GM12878 (cell line): ENCODE results near the gene ARHGAP19. TPM values are rescaled to one million over a fixed set of nuclear protein-coding genes. Genes with fewer than 3 reads are reported as not detected.

ENCODE experiments used
- ATAC-seq: fragments of 200-7000 bp; cut with Tn5 transposase; 3 replicates; pipeline ENCODE4 v1.9.1; 2020; ENCODE audit warnings: mild to moderate bottlenecking, moderate library complexity
- BruUV-seq: library from RNA; stranded (reverse); fragments of 400-500 nt; replicated peaks from 2 replicates; lab custom pipeline; 2021; lab: Mats Ljungman, UMichigan
- CTCF ChIA-PET: fragments of 300-600 bp; sonication (Branson Sonifier 250); formaldehyde crosslinking; extraction: SDS; loops from one replicate; lab custom pipeline; 2021; ENCODE audit warnings: inconsistent platforms; lab: Yijun Ruan, JAX
- POLR2A ChIA-PET: fragments of 350-600 bp; formaldehyde crosslinking; extraction: SDS; loops from one replicate; lab custom pipeline; 2021; ENCODE audit warnings: inconsistent platforms; lab: Charles Lee
- RAD21 ChIA-PET: fragments of 300-600 bp; sonication (Branson Sonifier 250); formaldehyde crosslinking; loops from one replicate; lab custom pipeline; 2023; ENCODE audit warnings: antibody characterized with exemption; ENCODE audit not compliant: unreplicated experiment; lab: Charles Lee
- SMC1A ChIA-PET: fragments of 300-600 bp; sonication (Branson Sonifier 250); formaldehyde crosslinking; loops from one replicate; lab custom pipeline; 2023; ENCODE audit not compliant: unreplicated experiment, uncharacterized antibody; lab: Charles Lee
- DNase-seq: peaks from one replicate; pipeline ENCODE4 v3.0.0-alpha.2; 2011; ENCODE audit warnings: low read depth, low spot score
- FAIRE-seq: peaks from 3 replicates; lab custom pipeline; 2011; peaks lifted over from hg19 to GRCh38; lab: Jason Lieb, UNC
- H2AFZ ChIP-seq: 2 replicates; pipeline ENCODE4 v1.6.0; 2011; ENCODE audit warnings: low read depth, low read length, control low read depth; ENCODE audit not compliant: control insufficient read depth
- H3K27ac ChIP-seq: 2 replicates; pipeline ENCODE4 v1.5.1; 2011; ENCODE audit warnings: control low read depth; ENCODE audit not compliant: control insufficient read depth, insufficient read depth
- H3K27me3 ChIP-seq, 2 experiments: replicated peaks in 1 of 2; 2 replicates each; pipeline versions ENCODE4 v1.6.0 to v1.6.1; 2011; ENCODE audit warnings: low read length in 1 of 2; ENCODE audit not compliant: control insufficient read depth in 2 of 2, insufficient read depth in 2 of 2
- H3K36me3 ChIP-seq, 2 experiments: 2 replicates each; pipeline ENCODE4 v1.5.1; 2011; ENCODE audit warnings: low read length in 1 of 2; ENCODE audit not compliant: control insufficient read depth in 2 of 2, insufficient read depth in 2 of 2
- H3K4me1 ChIP-seq: 2 replicates; pipeline ENCODE4 v1.6.1; 2011; ENCODE audit warnings: mild to moderate bottlenecking, low read length, moderate library complexity, mixed read lengths; ENCODE audit not compliant: control insufficient read depth, insufficient read depth
- H3K4me2 ChIP-seq: 2 replicates; pipeline ENCODE4 v1.6.0; 2011; ENCODE audit warnings: control low read depth; ENCODE audit not compliant: control insufficient read depth, insufficient read depth
- H3K4me3 ChIP-seq: fragments of 200-600 bp; sonication (generic); 2 replicates; pipeline ENCODE4 v1.5.1; 2016
- H3K79me2 ChIP-seq: 2 replicates; pipeline ENCODE4 v1.6.0; 2011; ENCODE audit warnings: low read length; ENCODE audit not compliant: control insufficient read depth, insufficient read depth
- H3K9ac ChIP-seq: 2 replicates; pipeline ENCODE4 v1.8.0; 2011; ENCODE audit warnings: low read length, control low read depth, mixed read lengths; ENCODE audit not compliant: control insufficient read depth, insufficient read depth
- H3K9me3 ChIP-seq: replicated peaks from 3 replicates; pipeline ENCODE4 v1.5.1; 2011; ENCODE audit warnings: mild to moderate bottlenecking, low read length; ENCODE audit not compliant: control insufficient read depth, insufficient read depth
- H4K20me1 ChIP-seq: 2 replicates; pipeline ENCODE4 v1.6.0; 2011; ENCODE audit not compliant: control insufficient read depth, insufficient read depth
- BCL11A ChIP-seq: IDR thresholded peaks from 2 replicates; pipeline ENCODE4 v1.6.1; 2011; ENCODE audit warnings: low read depth, low read length
- BMI1 ChIP-seq: fragments of 450-650 bp; IDR thresholded peaks from 2 replicates; pipeline ENCODE4 v1.6.1; 2016; ENCODE audit warnings: mild to moderate bottlenecking, moderate library complexity, borderline replicate concordance
- CBX3 ChIP-seq: fragments of 200-600 bp; sonication (generic); IDR thresholded peaks from 2 replicates; pipeline ENCODE4 v1.6.1; 2016; ENCODE audit warnings: low read depth, borderline replicate concordance
- CBX5 ChIP-seq: sonication (generic); IDR thresholded peaks from 2 replicates; pipeline ENCODE4 v1.6.1; 2016; ENCODE audit warnings: low read depth, moderate library complexity, mild to moderate bottlenecking, inconsistent platforms
- FOXM1 ChIP-seq: IDR thresholded peaks from 2 replicates; pipeline ENCODE4 v1.6.1; 2012; ENCODE audit warnings: low read depth, mild to moderate bottlenecking, inconsistent platforms, low read length, moderate library complexity
- IKZF1 ChIP-seq: fragments of 450-650 bp; conservative IDR thresholded peaks from 2 replicates; pipeline ENCODE4 v1.6.1; 2017; ENCODE audit warnings: antibody characterized with exemption, mild to moderate bottlenecking
- KAT2A ChIP-seq: conservative IDR thresholded peaks from 2 replicates; pipeline ENCODE4 v1.6.1; 2011; ENCODE audit warnings: low read depth, low read length; ENCODE audit not compliant: control insufficient read depth
- MAX ChIP-seq: IDR thresholded peaks from 2 replicates; pipeline ENCODE4 v1.6.1; 2012; ENCODE audit warnings: low read depth, low read length, improper control_type of control experiment
- NBN ChIP-seq: fragments of 450-650 bp; IDR thresholded peaks from 2 replicates; pipeline ENCODE4 v1.6.1; 2016
- NFYB ChIP-seq: IDR thresholded peaks from 2 replicates; pipeline ENCODE4 v1.6.1; 2011; ENCODE audit warnings: low read depth, mild to moderate bottlenecking, low read length, improper control_type of control experiment, moderate library complexity; ENCODE audit not compliant: insufficient read depth
- RB1 ChIP-seq: fragments of 450-650 bp; formaldehyde crosslinking; IDR thresholded peaks from 2 replicates; pipeline ENCODE4 v1.6.1; 2017; ENCODE audit warnings: mild to moderate bottlenecking, borderline replicate concordance
- RBBP5 ChIP-seq: fragments of 200-600 bp; sonication (generic); conservative IDR thresholded peaks from 2 replicates; pipeline ENCODE4 v1.6.1; 2016
- STAT3 ChIP-seq: IDR thresholded peaks from 2 replicates; pipeline ENCODE4 v1.6.1; 2011; ENCODE audit warnings: low read depth, low read length, improper control_type of control experiment
- YBX1 ChIP-seq: fragments of 450-650 bp; IDR thresholded peaks from 2 replicates; pipeline ENCODE4 v1.6.1; 2016; ENCODE audit warnings: antibody characterized with exemption
- ZNF384 ChIP-seq: IDR thresholded peaks from 2 replicates; pipeline ENCODE4 v1.6.1; 2012; ENCODE audit warnings: low read depth, mild to moderate bottlenecking, low read length, improper control_type of control experiment, borderline replicate concordance
- WGBS: methylation state at CpG from one replicate; pipeline ENCODE4 v1.1.6; 2016; ENCODE audit warnings: low lambda C conversion rate; ENCODE audit not compliant: insufficient replicate concordance, insufficient coverage; ENCODE audit errors: missing lambda C conversion rate; 5-methylcytosine and 5-hydroxymethylcytosine counted together
- in situ Hi-C: fragments of 300-500 bp; cut with MboI; formaldehyde crosslinking; loops from 9 replicates; pipeline ENCODE4 v1.14.3; 2018; ENCODE audit warnings: mixed read lengths
- intact Hi-C: fragments of 100-400 bp; cut with micrococcal nuclease; formaldehyde crosslinking; loops from one replicate; pipeline ENCODE4 v1.14.2; 2022; ENCODE audit not compliant: unreplicated experiment
- polyA plus RNA-seq, 11 experiments: library from polyadenylated mRNA; depleted of rRNA in 4 of 11; unstranded in 6 of 11; stranded (reverse) in 5 of 11; fragments of >200 nt; fragmentation: Nextera tagmentation in 4 of 11; fragmentation: Illumina TruSeq in 1 of 11; extraction: Ambion mirVana in 4 of 11; extraction: Trizol in 1 of 11; gene quantifications; 1 replicate in 1 of 11; 2 replicates in 10 of 11; pipeline versions ENCODE4 v1.2.1 to v1.2.3, GENCODE V29; 2011 to 2016; ENCODE audit warnings: inconsistent platforms in 2 of 11, missing spikeins in 2 of 11, low read depth in 1 of 11
- total RNA-seq, 4 experiments: library from RNA; depleted of rRNA in 3 of 4; stranded (reverse); fragments of >200 nt in 3 of 4; fragmentation: Illumina TruSeq in 1 of 4; extraction: Trizol in 1 of 4; gene quantifications; 2 replicates each; pipeline versions ENCODE4 v1.2.1 to v1.2.3, GENCODE V29; 2013 to 2021
- TF ChIP-seq, protein P1 (sequence below): fragments of 450-650 bp; IDR thresholded peaks from 2 replicates; pipeline ENCODE4 v1.6.1; 2014; ENCODE audit warnings: mild to moderate bottlenecking

The ARHGAP19 gene
- total and polyA plus RNA-seq, 10 of the 15 experiments (the other 5 are each of a cell fraction or from before 2014, with no cell fraction given), result 13.3 to 40.7 (median 22.6) TPM

- H4K20me1 ChIP-seq, result no peaks in the 10 kb centered on the region
- no peaks in the 10 kb centered on the region for H3K36me3 ChIP-seq
- H3K9ac ChIP-seq, result no peak overlapping the region
- DNase-seq (no peak), ATAC-seq (no peak), FAIRE-seq (no peak)
- no peak overlapping the region for H3K4me3 ChIP-seq
- no peak overlapping the region for H3K27ac ChIP-seq
- ChIA-PET SMC1A (no interaction called here), RAD21 (no interaction called here), CTCF (interaction anchor here (0.7 to 1.2 kb wide), 2 partner anchors 29 to 109 kb away, joined by 3 read pairs; no protein-coding TSS in a partner anchor), POLR2A (no interaction called here)
- peaks cover 15 to 16% of the 10 kb centered on the region in 2 experiments for H3K27me3 ChIP-seq
- H2AFZ ChIP-seq, result no peak overlapping the region
- intact Hi-C loops (no loop called here), in situ Hi-C loops (no loop called here)
- H3K4me2 ChIP-seq, result no peak overlapping the region
- no TSS peak for BruUV-seq
- H3K9me3 ChIP-seq, result no peaks in the 10 kb centered on the region
- H3K4me1 ChIP-seq, result no peaks in the 10 kb centered on the region
- H3K79me2 ChIP-seq, result no peaks in the 10 kb centered on the region
- WGBS, result 33% methylated on average over 10 of the region's 10 CpGs
- TF ChIP-seq BCL11A, result no peak
- no peak for TF ChIP-seq RB1
- no peak for TF ChIP-seq CBX3
- no peak for TF ChIP-seq CBX5
- no peak for TF ChIP-seq YBX1
- no peak for TF ChIP-seq BMI1
- no peak for TF ChIP-seq MAX
- TF ChIP-seq STAT3, result no peak
- TF ChIP-seq, protein P1, sequence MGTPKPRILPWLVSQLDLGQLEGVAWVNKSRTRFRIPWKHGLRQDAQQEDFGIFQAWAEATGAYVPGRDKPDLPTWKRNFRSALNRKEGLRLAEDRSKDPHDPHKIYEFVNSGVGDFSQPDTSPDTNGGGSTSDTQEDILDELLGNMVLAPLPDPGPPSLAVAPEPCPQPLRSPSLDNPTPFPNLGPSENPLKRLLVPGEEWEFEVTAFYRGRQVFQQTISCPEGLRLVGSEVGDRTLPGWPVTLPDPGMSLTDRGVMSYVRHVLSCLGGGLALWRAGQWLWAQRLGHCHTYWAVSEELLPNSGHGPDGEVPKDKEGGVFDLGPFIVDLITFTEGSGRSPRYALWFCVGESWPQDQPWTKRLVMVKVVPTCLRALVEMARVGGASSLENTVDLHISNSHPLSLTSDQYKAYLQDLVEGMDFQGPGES, result no peak
- no peak for TF ChIP-seq NFYB
- TF ChIP-seq NBN, result no peak
- TF ChIP-seq FOXM1, result no peak
- no peak for TF ChIP-seq ZNF384
- TF ChIP-seq KAT2A, result no peak
- no peak for TF ChIP-seq IKZF1
- no peak for TF ChIP-seq RBBP5
Observed at GRCh38 chr10:97180986-97181385, 111.5 kb downstream of the ARHGAP19 start.
